RWPE1 (cell line): ENCODE measurements around the gene TMC4.
"Not testable (repeated sequence)": the region's sequence is repeated elsewhere in the genome, so short reads cannot be mapped to it uniquely, and the experiment has no call there.

Experiments used
- CTCF ChIA-PET: fragments of 350-600 bp; sonication (Branson Sonifier 250); formaldehyde crosslinking; extraction: SDS; loops from one replicate; lab custom pipeline; 2021; lab: Yijun Ruan, JAX
- POLR2A ChIA-PET: fragments of 400-600 bp; formaldehyde crosslinking; extraction: SDS; loops from one replicate; lab custom pipeline; 2020; ENCODE audit warnings: antibody characterized with exemption; ENCODE audit not compliant: low non-redundant PET; lab: Yijun Ruan, JAX
- DNase-seq: peaks from one replicate; pipeline ENCODE4 v3.0.0; 2012; ENCODE audit warnings: low spot score
- H3K27ac ChIP-seq: fragments of 450-650 bp; 2 replicates; pipeline ENCODE4 v1.5.1; 2017
- TF ChIP-seq, protein P1 (sequence below): fragments of 450-650 bp; conservative IDR thresholded peaks from 2 replicates; pipeline ENCODE4 v1.5.1; 2017; ENCODE audit warnings: low read depth, mild to moderate bottlenecking

The TMC4 gene

GRCh38 chr19:54211235-54211634 is 38.3 kb upstream of the TMC4 start:
- CTCF ChIA-PET: no interaction called here
- POLR2A ChIA-PET: no interaction called here

GRCh38 chr19:54209811-54210494 is 37.0 kb upstream of the TMC4 start:
- ChIA-PET CTCF (no interaction called here), POLR2A (interaction anchor here (0.7 kb wide), 1 partner anchor 9 kb away, joined by 3 read pairs; the partner anchor contains the start of gene RPS9)
- H3K27ac ChIP-seq: peak overlapping the region; percentile 85
- DNase-seq: peak; percentile 92
- TF ChIP-seq, protein P1, sequence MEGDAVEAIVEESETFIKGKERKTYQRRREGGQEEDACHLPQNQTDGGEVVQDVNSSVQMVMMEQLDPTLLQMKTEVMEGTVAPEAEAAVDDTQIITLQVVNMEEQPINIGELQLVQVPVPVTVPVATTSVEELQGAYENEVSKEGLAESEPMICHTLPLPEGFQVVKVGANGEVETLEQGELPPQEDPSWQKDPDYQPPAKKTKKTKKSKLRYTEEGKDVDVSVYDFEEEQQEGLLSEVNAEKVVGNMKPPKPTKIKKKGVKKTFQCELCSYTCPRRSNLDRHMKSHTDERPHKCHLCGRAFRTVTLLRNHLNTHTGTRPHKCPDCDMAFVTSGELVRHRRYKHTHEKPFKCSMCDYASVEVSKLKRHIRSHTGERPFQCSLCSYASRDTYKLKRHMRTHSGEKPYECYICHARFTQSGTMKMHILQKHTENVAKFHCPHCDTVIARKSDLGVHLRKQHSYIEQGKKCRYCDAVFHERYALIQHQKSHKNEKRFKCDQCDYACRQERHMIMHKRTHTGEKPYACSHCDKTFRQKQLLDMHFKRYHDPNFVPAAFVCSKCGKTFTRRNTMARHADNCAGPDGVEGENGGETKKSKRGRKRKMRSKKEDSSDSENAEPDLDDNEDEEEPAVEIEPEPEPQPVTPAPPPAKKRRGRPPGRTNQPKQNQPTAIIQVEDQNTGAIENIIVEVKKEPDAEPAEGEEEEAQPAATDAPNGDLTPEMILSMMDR: no peak

More at GRCh38 chr19:54211235-54211634, 38.3 kb upstream of the TMC4 start:
- no peak for DNase-seq
- H3K27ac ChIP-seq: peak overlapping the region; percentile 85
- TF ChIP-seq, protein P1: no peak

- CTCF ChIA-PET: no interaction called here
- TF ChIP-seq, protein P1: no peak
- POLR2A ChIA-PET: no interaction called here
- H3K27ac ChIP-seq: peak overlapping the region; percentile 85
- no peak for DNase-seq
Observed at GRCh38 chr19:54209058-54209810, 36.3 kb upstream of the TMC4 start.

DNA sequence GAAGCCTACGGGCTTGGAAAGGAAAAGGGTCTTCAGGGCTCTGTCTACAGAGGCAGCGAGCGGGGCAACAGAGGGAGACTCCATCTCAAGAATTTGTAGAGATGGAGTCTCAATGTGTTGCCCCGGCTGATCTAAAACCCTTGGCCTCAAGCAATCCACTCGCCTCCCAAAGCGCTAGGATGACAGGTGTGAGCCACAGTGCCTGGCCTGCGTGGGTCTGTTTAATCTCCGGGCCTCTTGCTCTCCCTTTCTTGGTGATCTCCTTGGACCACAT is 35.8 kb upstream of the TMC4 start:
- ChIA-PET POLR2A (no interaction called here), CTCF (no interaction called here)
- peak overlapping the region; percentile 85 for H3K27ac ChIP-seq
- TF ChIP-seq, protein P1: no peak
- no peak for DNase-seq

- no peak for DNase-seq
- ChIA-PET POLR2A (no interaction called here), CTCF (no interaction called here)
- TF ChIP-seq, protein P1: no peak
- H3K27ac ChIP-seq: peak overlapping the region; percentile 85
Observed at GRCh38 chr19:54207983-54208783, 35.2 kb upstream of the TMC4 start.

GRCh38 chr19:54207676-54207982 is 34.7 kb upstream of the TMC4 start:
- CTCF ChIA-PET: no interaction called here

DNA sequence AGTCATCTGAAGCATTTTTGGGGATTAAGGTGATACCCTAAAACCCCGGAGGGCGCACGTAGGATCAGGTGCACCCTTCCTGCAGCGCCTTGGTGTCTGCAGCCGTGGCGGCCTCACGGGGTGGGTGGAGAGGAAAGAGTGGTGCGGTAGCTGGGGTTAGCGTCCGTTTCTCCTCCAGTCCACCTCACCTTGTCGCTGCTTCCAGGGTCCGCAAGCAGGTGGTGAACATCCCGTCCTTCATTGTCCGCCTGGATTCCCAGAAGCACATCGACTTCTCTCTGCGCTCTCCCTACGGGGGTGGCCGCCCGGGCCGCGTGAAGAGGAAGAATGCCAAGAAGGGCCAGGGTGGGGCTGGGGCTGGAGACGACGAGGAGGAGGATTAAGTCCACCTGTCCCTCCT is 34.2 kb upstream of the TMC4 start:
- DNase-seq, POLR2A ChIA-PET, CTCF ChIA-PET: not testable (repeated sequence)
- peak overlapping the region; percentile 85 for H3K27ac ChIP-seq

More at GRCh38 chr19:54207676-54207982, 34.7 kb upstream of the TMC4 start:
- no peak for DNase-seq
- peak overlapping the region; percentile 85 for H3K27ac ChIP-seq
- POLR2A ChIA-PET: no interaction called here
- TF ChIP-seq, protein P1: no peak
